Thymus (tissue), 11 donors: Measurements from ENCODE around the gene DUOXA2. TPM values are rescaled to one million over a fixed set of nuclear protein-coding genes. Genes with fewer than 3 reads are reported as not detected.
"Not testable (repeated sequence)": the region's sequence is repeated elsewhere in the genome, so short reads cannot be mapped to it uniquely, and the experiment has no call there.

Experiments
- DNase-seq, 9 donors: peaks; one replicate each; pipeline ENCODE4 v3.0.0-alpha.2; 2013; ENCODE audit warnings: low spot score in 9 of 9, low read depth in 6 of 9, missing footprints in 1 of 9
- H3K27ac ChIP-seq, 2 donors: one replicate each; pipeline ENCODE4 v1.5.1; 2013; ENCODE audit warnings: control low read depth in 1 of 2, low read depth in 1 of 2, low read length in 1 of 2, mild to moderate bottlenecking in 1 of 2, moderate library complexity in 1 of 2
- H3K27me3 ChIP-seq, 2 donors: one replicate each; pipeline ENCODE4 v1.5.1; 2013; ENCODE audit warnings: low read length in 1 of 2; ENCODE audit not compliant: control insufficient read depth in 2 of 2, insufficient read depth in 1 of 2
- H3K36me3 ChIP-seq, 2 donors: one replicate each; pipeline ENCODE4 v1.5.1; 2013; ENCODE audit warnings: low read length in 1 of 2, mild to moderate bottlenecking in 1 of 2, moderate library complexity in 1 of 2; ENCODE audit not compliant: control insufficient read depth in 2 of 2, insufficient read depth in 2 of 2
- H3K4me1 ChIP-seq, 2 donors: one replicate each; pipeline ENCODE4 v1.5.1; 2013; ENCODE audit warnings: low read length in 2 of 2; ENCODE audit not compliant: control insufficient read depth in 2 of 2, insufficient read depth in 2 of 2
- H3K4me3 ChIP-seq, 2 donors: one replicate each; pipeline ENCODE4 v1.5.1; 2013; ENCODE audit warnings: low read length in 2 of 2, control low read depth in 1 of 2, mild to moderate bottlenecking in 1 of 2
- H3K9me3 ChIP-seq, 2 donors: one replicate each; pipeline ENCODE4 v1.5.1; 2013; ENCODE audit warnings: low read length in 1 of 2, mild to moderate bottlenecking in 1 of 2; ENCODE audit not compliant: control insufficient read depth in 2 of 2, insufficient read depth in 1 of 2
- WGBS: extraction: QIAGEN DNeasy Blood & Tissue Kit; methylation state at CpG from one replicate; pipeline ENCODE4 v1.1.7; 2013; 5-methylcytosine and 5-hydroxymethylcytosine counted together
- polyA plus RNA-seq: library from polyadenylated mRNA; stranded (reverse); fragments of 200-250 nt; gene quantifications from one replicate; pipeline ENCODE4 v1.2.3, GENCODE V29; 2013
- total RNA-seq: library from RNA; stranded (reverse); fragments of 120-200 nt; gene quantifications from one replicate; pipeline ENCODE4 v1.2.4, GENCODE V29; 2013
- donor health status: healthy.

DUOXA2 gene
- total and polyA plus RNA-seq, 2 donors = 0.05 to 0.23 TPM

- peaks cover 0 to 1% of the 10 kb centered on the region in 2 donors for H3K9me3 ChIP-seq
- 93% methylated on average over 7 of the region's 7 CpGs for WGBS
- H3K27me3 ChIP-seq = peaks cover 54 to 91% of the 10 kb centered on the region in 2 donors
- no peak overlapping the region for H3K4me3 ChIP-seq
- no peaks in the 10 kb centered on the region for H3K4me1 ChIP-seq
- no peak overlapping the region for H3K27ac ChIP-seq
- no peak for DNase-seq
- H3K36me3 ChIP-seq = no peaks in the 10 kb centered on the region
These were observed 16.3 kb downstream of the DUOXA2 start for GRCh38 chr15:45130291-45131000.

DNA sequence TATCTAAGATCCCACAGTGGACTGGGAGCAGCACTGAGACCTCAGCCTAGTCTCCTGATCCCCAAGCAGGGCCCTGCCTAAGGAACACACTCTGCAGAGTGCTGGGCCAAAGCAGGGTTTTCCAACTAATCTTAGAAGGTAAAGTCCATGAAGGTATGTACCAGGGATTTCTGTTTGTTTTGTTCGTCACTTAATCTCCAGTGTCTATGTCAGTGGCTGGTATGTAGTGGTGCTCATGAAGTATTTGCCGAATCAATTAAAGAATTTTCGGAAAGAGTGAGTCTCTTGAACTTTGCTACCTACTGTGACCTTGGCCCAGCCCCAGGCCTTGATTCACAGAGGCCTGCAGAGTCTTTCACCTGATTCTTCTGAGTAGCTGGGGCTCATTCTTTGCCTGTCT is 17.4 kb downstream of the DUOXA2 start:
- Histone ChIP-seq H3K36me3 (no peaks in the 10 kb centered on the region), H3K9me3 (peaks cover 0 to 1% of the 10 kb centered on the region in 2 donors), H3K4me3 (no peak overlapping the region), H3K4me1 (no peaks in the 10 kb centered on the region), H3K27me3 (peaks cover 49 to 92% of the 10 kb centered on the region in 2 donors), H3K27ac (no peak overlapping the region)
- DNase-seq = no peak
- WGBS = 98% methylated on average over 3 of the region's 3 CpGs

- WGBS = 84% methylated on average over 3 of the region's 3 CpGs
- Histone ChIP-seq H3K27me3 (peaks cover 48 to 94% of the 10 kb centered on the region in 2 donors), H3K4me3 (no peak overlapping the region), H3K9me3 (peaks cover 0 to 1% of the 10 kb centered on the region in 2 donors), H3K4me1 (no peaks in the 10 kb centered on the region), H3K36me3 (no peaks in the 10 kb centered on the region), H3K27ac (no peak overlapping the region)
- DNase-seq = no peak
These were observed 18.9 kb downstream of the DUOXA2 start for GRCh38 chr15:45132844-45133560.

GRCh38 chr15:45133561-45133920 is 19.4 kb downstream of the DUOXA2 start:
- 81% methylated on average over 5 of the region's 5 CpGs for WGBS
- Histone ChIP-seq H3K9me3 (peaks cover 0 to 1% of the 10 kb centered on the region in 2 donors), H3K4me1 (no peaks in the 10 kb centered on the region), H3K36me3 (no peaks in the 10 kb centered on the region), H3K27ac (no peak overlapping the region), H3K4me3 (no peak overlapping the region), H3K27me3 (peaks cover 43 to 92% of the 10 kb centered on the region in 2 donors)
- no peak for DNase-seq

DNA sequence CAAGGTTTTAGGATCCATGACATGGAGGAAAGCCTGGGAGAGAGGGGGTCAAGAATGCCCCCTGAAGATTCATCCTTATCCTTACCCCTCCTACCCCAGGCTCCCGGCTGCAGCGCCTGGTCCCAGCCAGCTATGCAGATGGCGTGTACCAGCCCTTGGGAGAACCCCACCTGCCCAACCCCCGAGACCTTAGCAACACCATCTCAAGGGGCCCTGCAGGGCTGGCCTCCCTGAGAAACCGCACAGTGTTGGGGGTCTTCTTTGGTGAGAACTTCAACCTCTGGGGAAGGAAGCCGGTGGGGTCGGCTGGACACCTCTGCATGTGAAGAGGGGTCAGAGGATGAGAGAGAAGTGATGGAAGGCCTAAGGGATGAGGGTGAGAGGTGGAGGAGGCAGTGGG is 19.9 kb downstream of the DUOXA2 start:
- Histone ChIP-seq H3K9me3 (peaks cover 0 to 1% of the 10 kb centered on the region in 2 donors), H3K27me3 (peaks cover 39 to 88% of the 10 kb centered on the region in 2 donors), H3K4me3 (no peak overlapping the region), H3K36me3 (no peaks in the 10 kb centered on the region), H3K4me1 (no peaks in the 10 kb centered on the region), H3K27ac (no peak overlapping the region)
- 98% methylated on average over 7 of the region's 7 CpGs for WGBS
- no peak for DNase-seq

DNA sequence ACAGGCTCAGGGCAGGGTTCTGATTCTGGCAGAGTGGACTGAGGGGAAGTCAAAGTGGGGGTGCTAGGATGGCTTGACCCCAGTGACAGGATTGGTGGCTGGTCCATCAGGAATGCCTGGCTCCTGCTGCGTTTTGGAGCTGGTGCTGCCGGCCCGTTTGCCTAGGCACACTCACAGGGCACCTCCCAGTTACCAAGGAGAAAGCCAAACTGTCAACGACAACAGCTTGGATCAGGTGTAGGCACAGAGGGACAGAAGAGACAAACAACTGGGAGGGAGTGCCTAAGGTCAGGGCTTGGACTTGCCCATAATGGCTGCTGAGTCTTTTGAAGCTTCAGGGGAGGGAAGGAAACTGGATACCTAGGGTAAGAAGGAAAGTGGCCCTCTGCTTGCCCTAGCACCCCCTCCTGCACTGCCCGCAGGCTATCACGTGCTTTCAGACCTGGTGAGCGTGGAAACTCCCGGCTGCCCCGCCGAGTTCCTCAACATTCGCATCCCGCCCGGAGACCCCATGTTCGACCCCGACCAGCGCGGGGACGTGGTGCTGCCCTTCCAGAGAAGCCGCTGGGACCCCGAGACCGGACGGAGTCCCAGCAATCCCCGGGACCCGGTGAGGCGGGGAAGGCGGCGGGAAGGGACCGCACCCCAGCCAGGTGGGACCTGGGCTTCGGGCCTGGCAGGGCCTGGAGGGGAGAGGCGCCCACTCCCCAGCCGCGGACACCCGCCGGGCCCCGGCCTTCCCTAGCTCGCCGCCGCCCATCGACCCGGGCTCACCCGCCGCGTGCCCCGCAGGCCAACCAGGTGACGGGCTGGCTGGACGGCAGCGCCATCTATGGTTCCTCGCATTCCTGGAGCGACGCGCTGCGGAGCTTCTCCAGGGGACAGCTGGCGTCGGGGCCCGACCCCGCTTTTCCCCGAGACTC is 20.8 kb downstream of the DUOXA2 start:
- WGBS = 9% methylated on average over 57 of the region's 57 CpGs
- Histone ChIP-seq H3K4me3 (no peak overlapping the region), H3K27ac (no peak overlapping the region), H3K9me3 (peaks cover 0 to 1% of the 10 kb centered on the region in 2 donors), H3K36me3 (no peaks in the 10 kb centered on the region), H3K4me1 (no peaks in the 10 kb centered on the region), H3K27me3 (peaks cover 30 to 80% of the 10 kb centered on the region in 2 donors)
- DNase-seq = no peak

GRCh38 chr15:45135705-45136377 is 21.7 kb downstream of the DUOXA2 start:
- H3K4me3 ChIP-seq, H3K9me3 ChIP-seq, H3K27ac ChIP-seq, H3K4me1 ChIP-seq, H3K36me3 ChIP-seq, DNase-seq: not testable (repeated sequence)
- H3K27me3 ChIP-seq = peaks cover 21 to 71% of the 10 kb centered on the region in 2 donors
- WGBS = 26% methylated on average over 10 of the region's 37 CpGs

GRCh38 chr15:45136378-45136764 is 22.2 kb downstream of the DUOXA2 start:
- 21% methylated on average over 10 of the region's 10 CpGs for WGBS
- Histone ChIP-seq H3K36me3 (no peaks in the 10 kb centered on the region), H3K4me1 (no peaks in the 10 kb centered on the region), H3K27ac (no peak overlapping the region), H3K4me3 (no peak overlapping the region), H3K9me3 (no peaks in the 10 kb centered on the region), H3K27me3 (peaks cover 21 to 66% of the 10 kb centered on the region in 2 donors)
- no peak for DNase-seq
